ENCODE measurements around the gene GRIK5.

GRCh38 chr19:41958367-41959055 is 111.5 kb downstream of the GRIK5 start:
- TF ChIP-seq CTCF (IDR thresholded peaks at IDR 0.05; ENCODE audit: low read length) (no peak), EZH2 (IDR thresholded peaks at IDR 0.05; ENCODE audit: borderline replicate concordance, low read length) (no peak)

Measured in OCI-LY1 (cell line).